Activated T-cell treated with anti-CD3 and anti-CD28 coated beads, Interleukin-2, amount 50 U/mL, for 72 hours (primary cell): ENCODE data around the gene ABL1. TPM values are rescaled to one million over a fixed set of nuclear protein-coding genes. Genes with fewer than 3 reads are reported as not detected.

Source experiments
- ATAC-seq, 2 donors: fragments of 150-1000 bp; cut with Tn5 transposase; replicated peaks in 1 of 2; 2 replicates each; pipeline ENCODE4 v1.10.0; 2021; ENCODE audit warnings: moderate library complexity in 2 of 2, mild to moderate bottlenecking in 1 of 2
- DNase-seq, 2 donors: peaks; one replicate each; pipeline ENCODE4 v3.0.0; 2021 to 2022; ENCODE audit warnings: mixed read lengths in 1 of 2
- H3K27ac Mint-ChIP-seq: one replicate; pipeline ENCODE4 v1.8.0; 2022; ENCODE audit warnings: mild to moderate bottlenecking, moderate library complexity, mixed read lengths
- H3K27me3 Mint-ChIP-seq: one replicate; pipeline ENCODE4 v1.8.0; 2022; ENCODE audit warnings: low read depth, mixed read lengths
- H3K36me3 Mint-ChIP-seq, 2 donors: one replicate each; pipeline ENCODE4 v1.8.0; 2022; ENCODE audit warnings: mixed read lengths in 2 of 2, mild to moderate bottlenecking in 1 of 2; ENCODE audit not compliant: insufficient read depth in 2 of 2
- H3K4me1 Mint-ChIP-seq: one replicate; pipeline ENCODE4 v1.8.0; 2022; ENCODE audit warnings: low read depth, mixed read lengths
- H3K4me3 Mint-ChIP-seq, 2 donors: one replicate each; pipeline ENCODE4 v1.8.0; 2022; ENCODE audit warnings: mild to moderate bottlenecking in 2 of 2, mixed read lengths in 2 of 2, moderate library complexity in 2 of 2
- H3K9me3 Mint-ChIP-seq, 2 donors: one replicate each; pipeline ENCODE4 v1.8.0; 2022; ENCODE audit warnings: mixed read lengths in 2 of 2
- total RNA-seq, 2 donors: library from RNA; stranded (reverse); gene quantifications; one replicate each; pipeline ENCODE4 v1.2.3, GENCODE V29; 2022

Gene ABL1
- total RNA-seq, 2 donors from 2014 or later = 36.5 to 39.9 TPM

- peaks cover 0 to 2% of the 10 kb centered on the region in 2 donors for H3K36me3 Mint-ChIP-seq
Observed at GRCh38 chr9:130861372-130862180, 26.5 kb downstream of the ABL1 start.

GRCh38 chr9:130862217-130862616 lies 27.2 kb downstream of the ABL1 start:
- no peaks in the 10 kb centered on the region for H3K27me3 Mint-ChIP-seq
- H3K36me3 Mint-ChIP-seq = peaks cover 0 to 2% of the 10 kb centered on the region in 2 donors
- no peaks in the 10 kb centered on the region for H3K4me1 Mint-ChIP-seq
- H3K27ac Mint-ChIP-seq = no peak overlapping the region
- no peak overlapping the region for H3K4me3 Mint-ChIP-seq
- H3K9me3 Mint-ChIP-seq = no peaks in the 10 kb centered on the region
- ATAC-seq = no peak
- no peak for DNase-seq

More at GRCh38 chr9:130861372-130862180, 26.5 kb downstream of the ABL1 start:
- Mint-ChIP-seq H3K27me3 (no peaks in the 10 kb centered on the region), H3K4me1 (no peaks in the 10 kb centered on the region), H3K27ac (no peak overlapping the region), H3K9me3 (no peaks in the 10 kb centered on the region), H3K4me3 (no peak overlapping the region)
- ATAC-seq (no peak), DNase-seq (no peak)

DNA sequence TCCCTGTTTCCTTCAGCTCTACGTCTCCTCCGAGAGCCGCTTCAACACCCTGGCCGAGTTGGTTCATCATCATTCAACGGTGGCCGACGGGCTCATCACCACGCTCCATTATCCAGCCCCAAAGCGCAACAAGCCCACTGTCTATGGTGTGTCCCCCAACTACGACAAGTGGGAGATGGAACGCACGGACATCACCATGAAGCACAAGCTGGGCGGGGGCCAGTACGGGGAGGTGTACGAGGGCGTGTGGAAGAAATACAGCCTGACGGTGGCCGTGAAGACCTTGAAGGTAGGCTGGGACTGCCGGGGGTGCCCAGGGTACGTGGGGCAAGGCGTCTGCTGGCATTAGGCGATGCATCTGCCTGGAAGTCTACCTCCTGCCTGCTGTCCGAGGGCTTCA lies 27.7 kb downstream of the ABL1 start:
- ATAC-seq = no peak
- H3K4me1 Mint-ChIP-seq = no peaks in the 10 kb centered on the region

DNA sequence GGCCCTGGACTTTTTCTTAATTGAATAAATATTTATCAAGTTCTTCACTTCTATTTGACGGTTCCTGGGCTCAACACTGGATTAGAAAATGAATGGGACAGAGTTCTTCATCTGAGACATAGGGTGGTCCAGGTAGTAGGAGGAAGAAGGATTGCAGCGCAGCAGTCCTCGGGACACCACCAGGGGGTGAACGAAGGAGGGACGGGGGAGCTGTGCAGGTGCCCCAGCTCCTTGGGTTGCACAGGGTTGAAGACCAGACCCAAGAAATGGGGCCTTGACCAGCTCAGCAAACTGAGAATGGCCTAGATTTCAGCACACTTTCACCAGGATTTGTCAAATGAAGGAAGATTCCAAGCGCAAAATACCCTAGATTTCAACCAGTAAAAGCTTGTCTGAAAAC lies 29.5 kb downstream of the ABL1 start:
- Mint-ChIP-seq H3K4me1 (no peaks in the 10 kb centered on the region), H3K4me3 (no peak overlapping the region), H3K27ac (no peak overlapping the region), H3K27me3 (no peaks in the 10 kb centered on the region), H3K9me3 (no peaks in the 10 kb centered on the region), H3K36me3 (peaks cover 0 to 2% of the 10 kb centered on the region in 2 donors)
- DNase-seq (no peak), ATAC-seq (no peak)

More for the DNA sequence above, 27.7 kb downstream of the ABL1 start:
- H3K27me3 Mint-ChIP-seq = no peaks in the 10 kb centered on the region
- H3K4me3 Mint-ChIP-seq = no peak overlapping the region
- DNase-seq = no peak
- H3K36me3 Mint-ChIP-seq = peaks cover 0 to 2% of the 10 kb centered on the region in 2 donors
- no peaks in the 10 kb centered on the region for H3K9me3 Mint-ChIP-seq
- no peak overlapping the region for H3K27ac Mint-ChIP-seq

DNA sequence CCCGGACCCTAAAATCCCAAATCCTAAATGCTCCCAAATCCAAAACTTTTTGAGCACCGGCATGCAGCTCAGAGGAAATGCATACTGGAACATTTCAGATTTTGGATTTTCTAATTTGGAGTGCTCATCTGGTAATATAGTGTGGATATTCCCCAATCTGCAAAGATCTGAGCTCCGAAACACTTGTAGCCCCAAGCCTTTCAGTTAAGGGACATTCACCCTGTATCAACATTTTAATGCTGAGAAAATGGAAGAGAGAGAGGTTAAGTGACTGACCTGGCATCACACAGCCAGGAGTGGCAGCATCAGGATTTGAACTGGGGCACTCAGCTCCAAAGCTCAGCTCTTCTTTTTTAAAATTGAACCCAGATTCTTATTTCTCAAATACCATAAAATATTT lies 30.9 kb downstream of the ABL1 start:
- Mint-ChIP-seq H3K27ac (no peak overlapping the region), H3K36me3 (peaks cover 0 to 2% of the 10 kb centered on the region in 2 donors), H3K27me3 (no peaks in the 10 kb centered on the region), H3K4me1 (no peaks in the 10 kb centered on the region), H3K4me3 (no peak overlapping the region), H3K9me3 (no peaks in the 10 kb centered on the region)
- ATAC-seq (no peak), DNase-seq (no peak)

GRCh38 chr9:130866474-130866965 lies 31.5 kb downstream of the ABL1 start:
- Mint-ChIP-seq H3K4me1 (no peaks in the 10 kb centered on the region), H3K4me3 (no peak overlapping the region), H3K27ac (no peak overlapping the region), H3K36me3 (peaks cover 0 to 2% of the 10 kb centered on the region in 2 donors), H3K27me3 (no peaks in the 10 kb centered on the region), H3K9me3 (no peaks in the 10 kb centered on the region)
- ATAC-seq = peak; percentile 49 to 53
- peak; percentile 44 to 56 for DNase-seq

DNA sequence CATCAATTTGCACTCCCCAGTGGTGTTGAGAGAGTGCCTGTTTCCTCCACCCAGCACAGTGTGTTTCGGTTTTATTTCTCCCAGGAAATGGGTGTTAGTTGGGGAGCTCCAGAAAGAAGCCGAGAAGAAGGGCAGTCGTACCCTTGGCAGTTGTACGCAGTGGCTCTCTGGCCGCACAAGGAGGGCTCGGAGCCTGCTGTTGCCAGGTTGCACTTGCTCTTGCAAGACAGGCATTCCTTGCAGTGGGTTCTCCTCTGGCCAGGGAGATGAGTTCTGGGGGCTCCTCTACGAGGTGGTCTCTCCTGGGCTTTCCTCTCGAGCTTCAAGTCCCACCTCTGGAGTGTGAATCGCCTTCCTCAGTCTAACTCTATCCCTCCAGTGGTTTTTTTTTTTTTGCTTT lies 32.5 kb downstream of the ABL1 start:
- no peaks in the 10 kb centered on the region for H3K9me3 Mint-ChIP-seq
- ATAC-seq (no peak), DNase-seq (no peak)
- peaks cover 0 to 2% of the 10 kb centered on the region in 2 donors for H3K36me3 Mint-ChIP-seq
- no peak overlapping the region for H3K4me3 Mint-ChIP-seq
- H3K4me1 Mint-ChIP-seq = no peaks in the 10 kb centered on the region
- H3K27me3 Mint-ChIP-seq = no peaks in the 10 kb centered on the region
- H3K27ac Mint-ChIP-seq = no peak overlapping the region

GRCh38 chr9:130868230-130868629 lies 33.2 kb downstream of the ABL1 start:
- H3K27me3 Mint-ChIP-seq = no peaks in the 10 kb centered on the region
- H3K9me3 Mint-ChIP-seq = no peaks in the 10 kb centered on the region
- H3K4me3 Mint-ChIP-seq = no peak overlapping the region
- no peaks in the 10 kb centered on the region for H3K4me1 Mint-ChIP-seq
- DNase-seq (no peak), ATAC-seq (no peak)
- peaks cover 0 to 2% of the 10 kb centered on the region in 2 donors for H3K36me3 Mint-ChIP-seq
- H3K27ac Mint-ChIP-seq = no peak overlapping the region

DNA sequence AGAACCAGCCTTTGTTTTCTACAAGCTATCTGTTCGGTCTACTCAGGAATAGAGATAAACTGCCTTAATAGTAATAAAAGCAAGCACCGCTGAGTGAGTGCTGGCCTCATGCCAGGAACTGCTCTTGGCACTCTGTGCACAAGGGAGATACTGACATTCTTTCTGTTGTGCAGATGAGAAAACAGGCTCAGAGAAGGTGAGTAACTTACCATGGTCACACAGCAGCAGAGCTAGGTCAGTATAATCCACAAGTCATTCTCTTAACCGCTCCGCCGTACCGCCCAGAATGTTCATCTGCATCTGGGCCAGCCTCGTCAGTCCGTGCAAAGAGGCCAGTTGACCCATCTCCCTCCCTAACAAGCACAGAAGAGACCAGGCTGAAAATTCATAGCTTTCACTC lies 34.2 kb downstream of the ABL1 start:
- ATAC-seq (no peak), DNase-seq (no peak)
- H3K9me3 Mint-ChIP-seq = no peaks in the 10 kb centered on the region
- H3K4me3 Mint-ChIP-seq = no peak overlapping the region
- peaks cover 0 to 5% of the 10 kb centered on the region in 2 donors for H3K36me3 Mint-ChIP-seq
- H3K27ac Mint-ChIP-seq = no peak overlapping the region
- H3K27me3 Mint-ChIP-seq = no peaks in the 10 kb centered on the region
- H3K4me1 Mint-ChIP-seq = no peaks in the 10 kb centered on the region

- H3K27ac Mint-ChIP-seq = no peak overlapping the region
- no peak for ATAC-seq
- DNase-seq = no peak
- peaks cover 2 to 5% of the 10 kb centered on the region in 2 donors for H3K36me3 Mint-ChIP-seq
- H3K27me3 Mint-ChIP-seq = no peaks in the 10 kb centered on the region
- H3K9me3 Mint-ChIP-seq = no peaks in the 10 kb centered on the region
- H3K4me1 Mint-ChIP-seq = no peaks in the 10 kb centered on the region
- no peak overlapping the region for H3K4me3 Mint-ChIP-seq
Observed at GRCh38 chr9:130870491-130871381, 35.7 kb downstream of the ABL1 start.

DNA sequence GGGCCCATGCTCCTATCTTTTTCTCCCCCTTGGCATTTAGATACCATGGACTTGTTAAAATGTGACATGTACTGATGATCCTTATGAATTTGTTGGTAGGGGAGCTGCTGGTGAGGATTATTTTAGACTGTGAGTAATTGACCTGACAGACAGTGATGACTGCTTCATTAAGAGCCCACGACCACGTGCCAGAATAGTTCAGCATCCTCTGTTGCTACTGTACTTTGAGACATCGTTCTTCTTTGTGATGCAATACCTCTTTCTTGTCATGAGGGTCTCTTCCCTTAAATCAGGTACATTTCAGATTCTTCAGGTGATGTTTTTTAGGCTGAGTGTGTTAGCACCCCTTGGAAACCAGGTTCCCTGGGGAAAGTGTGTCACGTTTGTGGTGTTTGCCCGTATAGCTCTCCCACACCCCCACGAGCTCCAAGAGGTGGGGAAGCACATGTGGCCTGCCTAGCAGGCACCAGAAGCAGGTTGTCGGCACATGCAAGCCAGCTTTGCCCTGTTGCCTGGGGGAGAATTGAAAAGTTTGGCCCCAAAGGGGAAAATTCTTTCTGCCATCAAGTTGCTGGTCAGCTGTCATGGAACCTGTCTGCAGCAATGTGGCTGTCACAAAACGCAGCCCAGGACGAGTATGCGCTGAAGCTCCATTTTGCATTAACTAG lies 36.5 kb downstream of the ABL1 start:
- H3K27me3 Mint-ChIP-seq = no peaks in the 10 kb centered on the region

GRCh38 chr9:130872093-130872492 lies 37.0 kb downstream of the ABL1 start:
- no peaks in the 10 kb centered on the region for H3K9me3 Mint-ChIP-seq
- no peak overlapping the region for H3K4me3 Mint-ChIP-seq
- no peaks in the 10 kb centered on the region for H3K27me3 Mint-ChIP-seq
- no peak overlapping the region for H3K27ac Mint-ChIP-seq
- H3K36me3 Mint-ChIP-seq = peaks cover 2 to 3% of the 10 kb centered on the region in 2 donors
- ATAC-seq (no peak), DNase-seq (no peak)
- H3K4me1 Mint-ChIP-seq = no peaks in the 10 kb centered on the region

More for the DNA sequence above, 36.5 kb downstream of the ABL1 start:
- Mint-ChIP-seq H3K4me3 (no peak overlapping the region), H3K4me1 (no peaks in the 10 kb centered on the region), H3K27ac (no peak overlapping the region), H3K36me3 (peaks cover 2 to 3% of the 10 kb centered on the region in 2 donors), H3K9me3 (no peaks in the 10 kb centered on the region)
- DNase-seq = no peak
- no peak for ATAC-seq

DNA sequence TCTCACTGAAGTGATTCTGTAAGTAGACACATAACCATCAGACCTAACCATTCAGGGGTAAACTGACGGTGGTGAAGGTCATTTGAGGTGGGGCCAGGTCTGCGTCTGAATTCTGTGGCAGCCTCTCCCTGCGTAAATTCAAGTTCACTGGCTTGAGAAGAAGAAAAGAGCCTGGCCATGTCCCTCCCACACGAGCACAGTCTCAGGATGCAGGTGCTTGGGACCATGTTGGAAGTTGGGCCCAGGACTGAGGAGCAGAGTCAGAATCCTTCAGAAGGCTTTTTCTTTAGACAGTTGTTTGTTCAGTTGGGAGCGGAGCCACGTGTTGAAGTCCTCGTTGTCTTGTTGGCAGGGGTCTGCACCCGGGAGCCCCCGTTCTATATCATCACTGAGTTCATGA lies 37.5 kb downstream of the ABL1 start:
- Mint-ChIP-seq H3K4me3 (no peak overlapping the region), H3K36me3 (peaks cover 2 to 3% of the 10 kb centered on the region in 2 donors), H3K27ac (no peak overlapping the region), H3K27me3 (no peaks in the 10 kb centered on the region), H3K9me3 (no peaks in the 10 kb centered on the region), H3K4me1 (no peaks in the 10 kb centered on the region)
- ATAC-seq = no peak
- DNase-seq = no peak
